HepG2 (cell line): ENCODE data around the gene VSIG2. TPM values are rescaled to one million over a fixed set of nuclear protein-coding genes. Genes with fewer than 3 reads are reported as not detected.

Experiments used
- GABPB1 ChIP-seq: IDR thresholded peaks from 2 replicates; pipeline ENCODE4 v1.6.1; 2016; ENCODE audit warnings: mild to moderate bottlenecking, missing genetic modification reagents, moderate library complexity, missing compliant biosample characterization
- NFIC ChIP-seq: IDR thresholded peaks from 2 replicates; pipeline ENCODE4 v1.6.1; 2012; ENCODE audit warnings: mild to moderate bottlenecking, low read length, inconsistent platforms
- RARA ChIP-seq: IDR thresholded peaks from 2 replicates; pipeline ENCODE4 v1.6.1; 2016; ENCODE audit warnings: missing genetic modification reagents, missing compliant biosample characterization
- RBM22 ChIP-seq: fragments of 200-400 bp; formaldehyde crosslinking; optimal IDR thresholded peaks from 2 replicates; pipeline ENCODE3; 2017; ENCODE audit warnings: mild to moderate bottlenecking, low read length, moderate library complexity
- SRY ChIP-seq: sonication (generic); formaldehyde crosslinking; IDR thresholded peaks from 2 replicates; pipeline ENCODE4 v1.8.0; 2022; ENCODE audit warnings: mild to moderate bottlenecking, missing genetic modification reagents
- TFDP1 ChIP-seq: IDR thresholded peaks from 2 replicates; pipeline ENCODE4 v1.6.1; 2016; ENCODE audit warnings: missing compliant biosample characterization, missing genetic modification reagents, borderline replicate concordance
- ZBTB10 ChIP-seq: sonication (generic); formaldehyde crosslinking; IDR thresholded peaks from 2 replicates; pipeline ENCODE4 v1.4.0; 2020; ENCODE audit warnings: missing genetic modification reagents, borderline replicate concordance
- ZBTB42 ChIP-seq: sonication (generic); formaldehyde crosslinking; IDR thresholded peaks from 2 replicates; pipeline ENCODE4 v1.5.0; 2020; ENCODE audit warnings: mild to moderate bottlenecking, missing genetic modification reagents
- ZHX2 ChIP-seq, 2 experiments: sonication (generic) in 1 of 2; formaldehyde crosslinking in 1 of 2; IDR thresholded peaks; 2 replicates each; pipeline versions ENCODE4 v1.6.1 to v1.9.0; 2014 to 2022; ENCODE audit warnings: antibody characterized with exemption in 1 of 2, borderline replicate concordance in 1 of 2, inconsistent platforms in 1 of 2, low read depth in 1 of 2, missing genetic modification reagents in 1 of 2
- ZNF224 ChIP-seq: sonication (generic); formaldehyde crosslinking; IDR thresholded peaks from 2 replicates; pipeline ENCODE4 v1.5.0; 2020; ENCODE audit warnings: mild to moderate bottlenecking, missing genetic modification reagents
- ZNF256 ChIP-seq: sonication (generic); formaldehyde crosslinking; conservative IDR thresholded peaks from 2 replicates; pipeline ENCODE4 v1.4.0; 2020; ENCODE audit warnings: missing genetic modification reagents
- ZNF280B ChIP-seq: sonication (generic); formaldehyde crosslinking; IDR thresholded peaks from 2 replicates; pipeline ENCODE4 v1.5.0; 2020; ENCODE audit warnings: missing genetic modification reagents, mild to moderate bottlenecking, borderline replicate concordance
- ZNF296 ChIP-seq: sonication (generic); formaldehyde crosslinking; conservative IDR thresholded peaks from 2 replicates; pipeline ENCODE4 v1.5.0; 2020; ENCODE audit warnings: mild to moderate bottlenecking, missing genetic modification reagents
- ZNF597 ChIP-seq: sonication (generic); formaldehyde crosslinking; IDR thresholded peaks from 2 replicates; pipeline ENCODE4 v1.5.0; 2020; ENCODE audit warnings: missing genetic modification reagents
- polyA plus RNA-seq, 8 experiments: library from polyadenylated mRNA; depleted of rRNA in 3 of 8; stranded (reverse) in 7 of 8; unstranded in 1 of 8; fragments of >200 nt; fragmentation: Illumina TruSeq in 4 of 8; extraction: Trizol in 4 of 8; gene quantifications; 2 replicates each; pipeline versions ENCODE4 v1.2.1 to v1.2.3, GENCODE V29; 2011 to 2016; ENCODE audit warnings: low read depth in 4 of 8, missing spikeins in 1 of 8, mixed read lengths in 1 of 8; ENCODE audit not compliant: insufficient read depth in 1 of 8
- total RNA-seq, 5 experiments: library from RNA; depleted of rRNA; stranded (reverse); fragments of >200 nt; fragmentation: Illumina TruSeq; extraction: Trizol; gene quantifications; 2 replicates each; pipeline ENCODE4 v1.2.3, GENCODE V29; 2016; ENCODE audit warnings: low read depth in 1 of 5

VSIG2 gene
- total and polyA plus RNA-seq, 2 of the 13 experiments (the other 11 are each of a cell fraction or from before 2014, with no cell fraction given): 0.80 to 2.7 TPM

- TF ChIP-seq ZBTB10: peak; percentile 53; the same call in 1 of the 2 replicates
- peak; percentile 77; the same call in 1 of the 2 replicates for TF ChIP-seq SRY (CRISPR knock-in tag)
- no peak for TF ChIP-seq NFIC
- TF ChIP-seq ZNF296: peak; percentile 70; the same call in 1 of the 2 replicates
- 0 out of 2 replicates have a peak, but pooled peaks have one; percentile 71 for TF ChIP-seq ZBTB42 (CRISPR knock-in tag)
- TF ChIP-seq TFDP1 (CRISPR knock-in tag): peak; percentile 92
- TF ChIP-seq ZNF224 (CRISPR knock-in tag): 0 out of 2 replicates have a peak, but pooled peaks have one; percentile 58
- TF ChIP-seq ZHX2 (IDR thresholded peaks at IDR 0.05; ENCODE audit: low read depth): no peak
- TF ChIP-seq ZHX2 (CRISPR knock-in tag; IDR thresholded peaks at IDR 0.05; ENCODE audit: borderline replicate concordance): peak; percentile 38; the same call in 1 of the 2 replicates
- TF ChIP-seq RBM22: no peak
- TF ChIP-seq ZNF597 (CRISPR knock-in tag): no peak
- TF ChIP-seq ZNF280B (CRISPR knock-in tag): peak; percentile 67; the same call in 1 of the 2 replicates
- peak; percentile 77 for TF ChIP-seq GABPB1
- peak; percentile 30; the same call in 1 of the 2 replicates for TF ChIP-seq RARA (CRISPR knock-in tag)
- TF ChIP-seq ZNF256: no peak
Observed at GRCh38 chr11:124759266-124760204, 7.5 kb upstream of the VSIG2 start (continued).
